GF-D8 (cell line): ENCODE results near the gene SLC4A4.
"Not testable (repeated sequence)": the region's sequence is repeated elsewhere in the genome, so short reads cannot be mapped to it uniquely, and the experiment has no call there.

Experiments
- DNase-seq: peaks from one replicate; lab custom pipeline; 2025; lab: John Stamatoyannopoulos, UW

SLC4A4 gene

DNA sequence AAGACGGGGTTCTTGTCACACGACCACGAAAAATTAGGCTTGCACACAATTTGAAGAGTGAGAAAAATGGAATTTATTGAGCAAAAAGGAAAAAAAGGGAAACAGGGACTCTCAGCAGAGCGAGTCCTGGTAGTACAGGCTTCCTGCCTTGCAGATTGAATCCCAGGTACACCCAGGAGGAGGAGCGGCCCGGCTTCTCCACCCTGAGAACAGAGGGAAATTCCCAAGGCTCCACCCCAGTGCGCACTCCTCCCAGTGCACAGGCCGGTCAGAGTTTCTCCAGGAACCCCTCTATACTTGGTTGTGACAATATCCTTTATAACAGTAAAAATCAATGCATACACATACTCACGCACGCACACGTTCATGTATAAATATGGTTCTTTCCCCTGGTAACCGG is 22.0 kb downstream of the SLC4A4 start:
- no peak for DNase-seq

DNA sequence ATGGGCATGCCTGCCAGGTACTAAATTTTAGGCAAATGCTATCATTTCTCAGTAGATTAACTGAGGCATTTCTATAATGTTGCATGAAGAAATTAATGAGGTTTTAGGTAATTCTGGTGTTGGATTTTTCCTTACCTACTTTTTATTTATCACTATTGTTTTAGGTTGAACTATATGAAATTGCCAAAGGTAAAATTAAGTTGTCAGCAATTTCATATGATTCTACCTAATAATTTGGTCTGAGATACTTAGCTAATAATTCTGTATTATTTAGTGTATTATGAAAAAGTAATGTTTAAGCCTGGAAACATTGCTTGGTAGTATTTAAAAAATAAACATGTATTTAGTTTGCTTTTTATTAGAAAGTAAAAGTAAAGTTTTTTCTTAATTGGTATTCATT is 22.7 kb downstream of the SLC4A4 start:
- DNase-seq: no peak

DNA sequence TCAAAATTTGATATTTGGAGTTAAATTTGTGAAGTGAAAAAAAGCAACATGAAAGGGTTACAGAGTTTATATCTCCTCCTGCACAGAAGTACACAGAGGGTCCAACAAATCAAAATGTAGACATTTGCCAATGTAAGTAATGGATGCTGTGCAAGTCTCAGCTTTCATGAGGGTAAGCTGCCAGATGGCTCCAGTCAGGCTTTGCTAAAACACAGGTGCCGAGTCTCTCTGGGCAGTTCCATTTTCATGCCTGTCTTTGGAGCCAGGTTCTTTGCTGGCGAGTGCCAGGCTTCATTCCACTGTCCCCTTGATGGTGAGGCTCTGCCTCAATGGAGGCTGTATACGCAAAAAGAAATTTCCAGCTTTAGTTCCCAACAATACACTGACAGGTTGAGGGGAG is 27.9 kb downstream of the SLC4A4 start:
- DNase-seq: no peak

DNA sequence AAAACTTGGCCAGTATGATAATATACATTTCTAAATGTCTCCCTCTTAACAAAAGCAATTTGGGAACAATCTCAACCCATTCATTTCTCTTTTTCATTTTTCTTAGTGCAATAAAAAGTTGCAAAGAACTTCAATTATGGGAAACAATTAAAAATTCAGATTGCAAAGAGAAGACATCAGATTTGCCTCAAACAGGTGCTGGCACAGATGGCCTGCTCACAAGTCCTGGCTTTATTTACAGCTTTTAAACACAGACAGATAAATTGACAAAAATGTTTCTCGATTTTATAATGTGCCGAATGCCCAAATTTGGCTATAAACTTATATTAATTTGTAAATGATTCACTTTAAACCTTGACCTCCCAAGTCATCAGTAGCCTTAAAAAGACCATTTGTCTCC is 28.7 kb downstream of the SLC4A4 start:
- no peak for DNase-seq

DNA sequence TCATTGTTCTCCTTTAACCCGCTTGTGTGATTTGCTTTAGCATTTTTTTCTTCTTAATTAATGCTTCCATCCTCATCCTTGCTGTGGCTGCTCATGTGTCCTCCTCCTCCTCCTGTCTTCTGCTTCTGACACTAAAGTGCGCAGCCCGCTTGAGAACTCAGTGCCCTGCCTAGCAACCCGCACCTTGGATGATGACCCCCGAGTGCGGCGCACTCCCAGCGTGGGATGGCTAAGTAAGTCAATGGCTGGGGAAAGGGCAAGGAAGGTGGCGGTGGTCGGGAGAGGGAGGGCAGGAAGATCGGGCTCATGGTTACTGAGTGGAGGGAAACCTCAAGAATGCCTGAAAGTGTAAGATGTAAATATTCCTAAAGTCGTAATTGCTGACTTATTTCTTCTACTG is 30.1 kb downstream of the SLC4A4 start:
- no peak for DNase-seq

DNA sequence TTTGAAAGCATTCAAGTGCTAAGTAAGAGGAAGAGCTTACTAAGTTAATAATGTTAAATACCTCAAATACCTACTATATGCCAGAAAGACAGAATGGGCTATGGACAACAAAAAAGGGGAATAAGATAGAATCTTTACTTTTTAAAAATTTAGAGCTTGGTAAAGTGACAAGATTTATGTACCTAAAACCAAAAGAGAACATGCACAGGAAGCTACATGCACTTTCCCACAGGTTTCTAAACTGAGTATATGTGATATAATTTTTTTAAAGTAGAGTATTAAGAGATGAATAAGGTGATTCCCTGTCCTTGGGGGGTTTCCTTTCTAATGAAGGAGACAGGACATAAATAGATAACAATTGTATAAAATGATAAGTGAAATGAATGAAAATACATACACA is 30.7 kb downstream of the SLC4A4 start:
- DNase-seq: no peak

DNA sequence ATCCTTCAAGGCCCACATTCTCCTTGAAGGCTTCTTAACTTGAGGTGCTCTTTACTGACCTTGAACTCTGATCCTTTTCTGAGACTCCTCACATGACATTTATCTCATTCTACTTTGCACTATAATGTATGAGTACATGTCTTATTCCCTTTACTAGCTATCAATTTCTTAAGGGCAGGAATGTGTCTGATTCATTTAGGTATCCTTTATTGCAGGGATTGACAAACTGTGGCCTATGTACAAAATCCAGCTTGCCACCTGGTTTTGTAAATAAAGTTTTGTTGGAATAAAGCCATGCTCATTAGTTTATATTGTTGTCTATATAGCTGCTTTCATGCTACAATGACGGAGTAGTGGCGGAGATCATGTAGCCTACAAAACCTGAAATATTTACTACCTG is 36.7 kb downstream of the SLC4A4 start:
- DNase-seq: no peak

DNA sequence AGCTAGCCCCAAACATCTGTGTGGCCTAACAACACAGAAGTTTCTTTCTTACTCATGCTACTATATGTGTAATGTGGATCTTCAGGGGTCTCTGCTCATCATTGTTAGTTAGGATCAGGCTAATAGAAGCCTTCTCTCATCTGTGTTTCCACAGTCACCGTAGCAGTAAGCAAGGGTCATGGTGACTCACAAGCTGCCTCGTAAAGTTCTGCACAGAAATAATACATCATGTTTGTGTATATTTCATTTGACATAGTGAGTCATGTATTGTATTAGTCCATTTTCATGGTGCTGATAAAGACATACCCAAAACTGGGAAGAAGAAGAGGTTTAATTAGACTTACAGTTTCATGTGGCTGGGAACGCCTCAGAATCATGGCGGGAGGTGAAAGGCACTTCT is 38.7 kb downstream of the SLC4A4 start:
- DNase-seq: no peak

DNA sequence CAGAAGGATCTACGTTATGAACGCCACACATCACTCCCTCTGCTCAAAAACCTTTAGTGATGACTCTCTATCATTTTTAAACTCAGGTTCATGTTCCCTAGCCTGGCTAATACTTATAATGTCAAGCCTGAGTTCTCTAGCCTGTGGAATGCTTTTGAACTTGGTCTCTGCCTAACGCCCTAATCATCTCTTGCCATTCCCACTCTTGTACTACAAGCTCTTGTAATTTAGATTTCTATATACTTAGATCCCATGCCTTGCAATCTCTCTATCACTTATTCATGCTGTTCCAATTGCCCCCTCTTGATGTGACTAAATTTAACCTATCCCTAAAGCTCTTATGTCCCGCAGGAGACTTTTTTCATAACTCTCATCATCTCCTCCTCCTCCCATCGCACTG is 40.3 kb downstream of the SLC4A4 start:
- no peak for DNase-seq

DNA sequence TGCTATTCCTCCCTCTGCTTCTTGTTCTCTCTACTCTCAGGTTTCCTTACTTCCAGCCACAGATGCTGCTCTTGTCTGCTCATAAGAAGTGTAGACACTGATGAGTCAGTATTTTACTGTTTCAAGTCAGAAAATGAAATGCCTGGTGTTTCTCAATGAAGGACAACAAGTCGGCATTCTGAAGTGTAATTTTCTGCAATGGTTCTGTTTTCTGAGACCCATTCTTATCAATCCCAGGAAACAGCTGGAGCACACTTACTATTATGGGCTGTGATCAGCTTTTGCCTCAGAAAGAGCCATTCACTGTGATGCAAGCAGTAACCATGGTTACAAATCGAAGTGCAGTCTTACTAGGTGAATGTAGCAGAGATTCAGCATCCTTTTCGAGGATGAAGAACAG is 42.0 kb downstream of the SLC4A4 start:
- DNase-seq: no peak

DNA sequence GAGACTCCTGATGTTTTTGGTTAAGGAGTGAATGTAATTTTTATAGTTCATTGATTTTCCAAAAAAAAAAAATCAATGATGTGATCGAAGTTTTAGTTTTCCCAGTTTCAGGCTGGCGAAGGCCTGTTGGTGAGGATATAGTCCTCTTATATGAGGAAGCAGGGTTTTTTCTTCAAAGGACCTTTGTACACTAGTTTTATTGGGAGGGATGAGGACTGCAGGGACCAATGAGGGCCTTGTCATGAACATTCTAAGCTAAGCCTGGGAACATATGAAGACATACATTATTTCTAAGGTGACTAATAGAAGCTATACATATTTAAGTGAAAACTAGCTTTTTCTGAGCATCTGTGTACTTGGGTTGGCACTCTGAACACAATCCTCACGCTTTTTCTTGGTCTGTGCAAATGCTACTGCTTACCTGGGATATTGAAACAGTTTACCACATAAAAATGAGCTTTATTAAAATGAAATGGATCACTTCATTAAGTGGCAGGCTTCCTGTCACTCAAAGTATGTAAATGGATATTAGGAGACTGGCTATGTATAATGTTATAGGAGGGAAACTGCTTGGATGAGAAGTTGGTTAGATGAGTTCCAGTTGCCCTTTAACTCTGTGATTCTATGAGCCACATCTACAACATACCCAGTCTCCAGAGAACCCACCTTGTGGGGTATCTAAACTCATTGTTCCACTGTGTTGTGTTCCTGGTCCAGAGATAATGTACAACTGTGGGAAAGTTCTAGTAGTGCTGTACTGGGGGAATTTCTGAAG is 43.5 kb downstream of the SLC4A4 start:
- DNase-seq: no peak

DNA sequence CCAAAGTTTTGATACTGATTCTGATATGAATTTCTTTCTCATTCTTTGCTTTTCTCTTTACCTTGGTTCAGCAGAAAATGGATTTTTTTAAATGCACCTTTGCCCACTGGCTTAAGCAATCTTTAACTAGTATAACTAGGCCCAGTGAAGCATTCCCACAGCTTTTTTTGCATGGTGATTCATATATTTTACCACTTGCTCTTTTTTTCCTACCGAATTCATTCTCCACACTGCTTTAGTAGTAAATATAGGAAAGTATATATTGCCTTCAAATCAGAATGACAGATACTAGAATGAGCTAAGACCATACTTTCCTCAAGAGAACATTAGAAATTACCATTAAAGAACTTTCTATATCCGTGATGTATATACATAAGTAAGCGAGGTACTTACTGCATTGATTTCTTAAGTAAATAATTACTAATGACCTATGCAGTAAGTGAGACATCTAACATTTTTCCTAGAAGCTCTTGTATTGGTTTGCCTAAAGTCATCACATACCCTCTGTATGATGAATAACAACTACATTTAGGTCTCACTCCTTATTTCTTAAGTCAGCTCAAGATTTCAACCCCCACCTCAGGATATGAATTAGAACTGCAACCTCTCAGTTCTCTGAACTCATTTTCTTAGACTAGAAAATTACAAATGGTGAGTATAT is 44.2 kb downstream of the SLC4A4 start:
- no peak for DNase-seq

DNA sequence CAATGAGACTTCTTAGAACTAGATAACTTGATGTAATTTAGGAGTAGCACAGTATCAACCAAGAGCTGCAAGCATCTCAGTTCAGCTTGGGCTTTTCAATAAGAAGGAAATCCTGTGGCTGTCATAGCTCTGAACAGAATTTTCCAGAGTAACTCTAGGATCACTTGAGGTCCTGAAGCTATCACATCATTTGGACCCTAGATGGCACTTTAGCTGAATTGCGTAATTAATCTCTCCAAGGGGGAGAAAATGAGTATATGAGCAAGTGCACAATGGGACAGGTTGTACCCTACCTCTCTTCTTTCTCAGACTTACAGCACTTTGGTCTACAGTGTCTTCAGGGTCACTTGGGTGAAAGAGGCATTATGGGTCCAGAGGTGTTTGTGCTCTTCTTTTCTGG is 45.2 kb downstream of the SLC4A4 start:
- no peak for DNase-seq

DNA sequence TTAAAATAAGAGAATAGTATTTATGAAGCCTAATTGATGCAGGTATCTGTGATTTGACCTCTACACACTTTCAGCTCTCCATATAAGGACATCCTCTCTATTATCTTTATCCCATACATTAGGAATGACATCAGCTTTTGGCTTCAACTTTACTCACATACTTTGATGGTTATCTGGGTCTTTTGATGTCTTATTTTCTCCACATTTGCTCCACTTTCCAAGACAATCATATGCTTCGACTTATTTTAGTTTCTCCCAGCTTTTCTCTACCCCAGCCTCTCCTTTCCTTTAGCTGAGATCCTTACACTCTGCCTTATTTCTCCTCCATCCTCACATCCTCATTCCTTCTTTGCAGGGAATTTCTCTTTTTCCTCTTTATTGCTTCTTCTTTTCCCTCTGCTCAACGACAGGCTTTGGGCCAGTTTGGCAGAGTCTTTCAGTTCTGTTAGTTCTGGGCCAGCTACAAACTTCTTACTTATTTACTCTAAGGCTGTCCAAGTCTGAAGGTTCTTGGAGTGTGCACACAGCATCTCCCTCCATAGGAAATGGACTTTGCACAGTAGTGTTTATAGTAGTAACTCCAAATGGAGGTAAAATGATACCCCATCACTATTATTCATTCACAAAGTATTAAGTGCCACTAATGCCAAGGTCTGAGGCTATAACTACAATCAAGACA is 50.5 kb downstream of the SLC4A4 start:
- no peak for DNase-seq

DNA sequence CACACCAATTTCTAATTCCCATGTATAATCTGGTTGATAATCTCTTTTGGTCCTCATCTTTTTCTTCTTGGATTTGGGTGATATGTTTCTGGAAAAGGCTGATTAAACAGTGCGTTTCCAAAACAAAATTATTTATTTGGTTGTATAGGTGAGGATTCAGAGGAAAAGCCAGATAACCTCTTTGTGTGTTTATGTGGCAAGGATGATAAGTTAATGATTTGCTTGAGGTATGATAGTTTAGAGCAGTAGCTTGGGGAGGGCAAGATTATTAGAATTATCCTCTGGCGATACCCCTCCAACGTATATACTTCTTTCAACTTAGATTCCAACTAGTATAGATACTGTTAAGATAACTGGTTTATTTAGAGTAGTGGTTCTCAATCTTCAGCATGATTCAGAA is 53.3 kb downstream of the SLC4A4 start:
- DNase-seq: no peak

DNA sequence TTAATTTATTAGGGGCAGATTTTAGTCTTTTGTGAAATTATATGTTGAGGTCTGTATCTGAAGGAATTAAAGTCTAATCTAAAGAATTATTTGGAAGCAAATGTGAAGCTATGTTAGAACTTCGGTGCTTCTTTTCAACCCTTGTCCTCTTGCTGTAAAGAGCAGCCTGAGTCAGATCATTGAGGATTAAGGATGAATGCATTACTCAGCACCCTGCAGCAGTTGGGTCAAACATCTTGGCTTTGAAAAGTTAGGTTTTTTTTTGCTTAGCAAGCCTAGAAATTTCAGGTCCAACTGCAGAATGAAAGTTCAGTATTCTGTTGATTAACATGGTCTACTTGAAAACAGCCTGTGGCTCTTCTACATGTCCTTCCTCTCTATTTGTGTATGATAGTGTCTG is 57.6 kb downstream of the SLC4A4 start:
- no peak for DNase-seq

DNA sequence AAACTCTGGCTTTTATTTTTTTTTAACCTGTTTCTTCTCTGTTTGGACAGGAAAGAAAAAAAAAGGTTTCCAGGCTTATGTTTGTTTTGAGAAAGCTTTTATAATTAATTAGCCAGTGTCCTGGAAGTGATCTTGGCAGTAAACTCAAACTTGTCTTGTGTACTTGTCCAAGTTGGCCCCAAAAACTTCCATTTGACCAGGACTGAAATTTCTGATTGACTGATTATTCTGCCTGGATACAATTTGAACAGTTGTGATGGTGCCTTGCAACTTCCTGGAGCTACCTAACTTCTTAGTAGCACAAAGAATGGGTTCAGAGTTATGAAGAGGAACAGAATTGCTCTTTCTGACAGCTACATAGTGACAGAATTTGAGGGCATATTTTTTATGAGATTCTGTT is 62.0 kb downstream of the SLC4A4 start:
- DNase-seq: no peak

DNA sequence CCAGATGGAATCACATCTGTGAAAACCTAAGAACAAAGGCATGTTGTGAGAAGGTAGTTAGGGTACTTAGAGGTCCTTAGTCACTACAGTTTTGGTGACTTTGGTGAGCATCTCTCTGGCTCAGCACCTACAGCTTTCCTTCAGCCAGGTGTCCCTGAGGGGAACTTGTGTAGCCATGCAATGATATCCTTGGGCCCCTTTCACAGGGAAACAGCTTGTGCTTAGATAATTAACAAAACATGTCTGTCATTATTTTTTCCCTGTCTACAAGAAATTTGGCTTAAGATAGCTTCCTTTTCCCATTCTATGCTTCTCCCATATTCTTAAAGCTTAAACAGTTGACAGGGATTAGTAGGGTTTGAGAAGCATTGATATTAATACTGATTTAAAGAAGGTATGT is 63.8 kb downstream of the SLC4A4 start:
- DNase-seq: no peak

DNA sequence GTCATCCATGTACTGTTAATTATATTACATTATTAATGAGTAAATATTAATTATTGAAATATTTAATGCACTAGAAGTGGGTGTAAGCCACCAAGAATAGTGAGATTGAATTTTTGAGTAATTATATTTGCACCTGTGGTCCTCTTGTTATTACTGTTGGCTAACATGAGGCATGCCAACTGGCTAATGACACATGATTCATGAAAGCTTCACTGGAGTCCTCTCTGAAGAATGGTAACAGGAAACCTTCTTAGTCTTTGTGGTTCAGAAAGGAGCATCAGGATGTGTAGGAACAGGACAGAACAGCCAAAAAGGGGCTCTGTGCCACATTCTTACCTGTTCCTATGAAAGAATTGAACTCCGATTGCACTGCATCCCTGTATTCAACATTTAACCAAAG is 65.2 kb downstream of the SLC4A4 start:
- DNase-seq: no peak

DNA sequence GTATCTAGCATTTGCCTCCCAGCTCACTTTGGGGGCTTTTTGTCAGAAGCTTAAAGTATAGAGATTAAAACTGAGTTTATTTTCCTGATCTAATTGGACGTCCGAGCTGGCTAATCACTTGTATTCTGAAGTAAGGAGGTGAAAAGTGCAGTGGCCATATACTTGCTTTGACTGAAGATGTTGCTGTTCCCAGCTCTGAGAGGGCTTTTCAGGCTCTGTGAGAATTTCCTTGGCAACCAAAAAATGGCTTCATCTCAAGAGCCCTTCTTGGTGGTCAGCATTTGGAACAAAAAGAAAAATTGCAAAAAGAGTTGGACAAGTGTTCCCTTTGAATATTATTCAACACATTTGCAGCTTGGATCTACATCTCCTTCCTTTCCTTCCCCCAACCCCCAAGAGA is 67.0 kb downstream of the SLC4A4 start:
- no peak for DNase-seq

DNA sequence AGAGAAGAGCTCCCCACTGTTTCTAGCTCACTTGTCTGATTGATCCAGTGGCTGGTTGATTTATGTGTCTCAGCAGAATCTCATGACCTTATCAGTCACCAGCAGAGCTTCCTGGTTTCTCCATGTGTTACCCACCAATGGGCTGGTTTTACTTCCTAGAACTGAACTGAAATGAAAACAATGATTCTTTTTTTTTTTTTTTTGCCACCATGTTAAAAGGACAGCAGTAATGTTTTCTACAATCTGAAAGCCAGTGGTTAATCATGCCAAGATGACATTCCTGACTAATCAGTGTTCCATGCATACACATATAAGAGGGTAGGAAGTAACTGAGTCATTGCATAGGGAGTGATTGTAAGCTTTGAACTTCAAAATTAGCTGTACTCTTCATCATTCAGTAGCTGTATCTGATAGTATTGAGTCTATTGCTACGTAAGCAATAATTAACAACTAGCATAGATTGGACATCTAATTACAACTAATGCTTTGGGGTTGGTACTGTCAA is 67.7 kb downstream of the SLC4A4 start:
- peak; percentile 16 for DNase-seq

DNA sequence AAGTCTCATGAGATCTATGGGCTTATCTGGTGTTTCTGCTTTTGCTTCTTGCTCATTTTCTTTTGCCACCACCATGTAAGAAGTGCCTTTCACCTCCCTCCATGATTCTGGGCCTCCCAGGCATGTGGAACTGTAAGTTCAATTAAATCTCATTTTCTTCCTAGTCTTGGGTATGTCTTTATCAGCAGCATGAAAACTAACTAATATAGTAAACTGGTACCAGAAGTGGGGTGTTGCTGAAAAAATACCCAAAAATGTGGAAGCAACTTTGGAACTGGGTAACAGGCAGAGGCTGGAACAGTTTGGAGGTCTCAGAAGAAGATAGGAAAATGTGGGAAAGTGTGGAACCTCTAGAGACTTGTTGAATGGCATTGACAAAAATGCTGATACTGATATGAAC is 70.1 kb downstream of the SLC4A4 start:
- not testable (repeated sequence) for DNase-seq

DNA sequence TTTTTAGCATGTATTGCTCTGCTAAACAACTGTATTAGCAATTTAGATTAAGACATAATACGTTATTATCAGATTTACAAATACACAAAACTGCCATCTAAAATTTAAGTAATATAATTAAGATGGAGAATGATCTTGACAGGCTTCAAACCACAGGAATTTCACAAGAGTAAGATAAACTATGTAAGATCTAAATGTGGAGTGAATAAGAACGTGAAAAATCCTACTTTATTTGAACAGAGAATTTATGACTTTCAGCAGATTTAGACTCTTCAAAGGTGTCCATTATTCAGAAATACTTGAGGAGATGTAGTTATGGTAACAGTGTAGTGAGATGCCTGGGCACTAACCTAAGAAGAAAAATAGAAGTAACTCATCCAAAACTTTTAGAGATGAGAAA is 73.2 kb downstream of the SLC4A4 start:
- DNase-seq: no peak
